ENCODE results near the gene TEN1. TPM values are rescaled to one million over a fixed set of nuclear protein-coding genes. Genes with fewer than 3 reads are reported as not detected.
"Not testable (repeated sequence)": the region's sequence is repeated elsewhere in the genome, so short reads cannot be mapped to it uniquely, and the experiment has no call there.

TEN1 gene
- total RNA-seq, 1 experiment from 2014 or later = 19.3 TPM

GRCh38 chr17:76040376-76040775 is 61.3 kb downstream of the TEN1 start:
- H2BK12ac ChIP-seq (ENCODE audit: insufficient read length, low read depth, low read length) = no peak overlapping the region
- no peak overlapping the region for H3K56ac ChIP-seq (ENCODE audit: insufficient read length, low read depth, low read length)
- TF ChIP-seq CTCF (conservative IDR thresholded peaks at IDR 0.05) = no peak
- no peak overlapping the region for H2BK15ac ChIP-seq (ENCODE audit: low read depth, low read length)
- no peak for DNase-seq
- H3K4me2 ChIP-seq (ENCODE audit: insufficient read depth, insufficient read length, low read length) = no peak overlapping the region
- H2BK120ac ChIP-seq (ENCODE audit: low read depth, low read length, poor library complexity, severe bottlenecking) = no peak overlapping the region
- no peak overlapping the region for H4K5ac ChIP-seq (ENCODE audit: insufficient read length, low read depth, low read length)
- H3K79me1 ChIP-seq (ENCODE audit: insufficient read depth, low read depth, low read length, poor library complexity, severe bottlenecking) = no peaks in the 10 kb centered on the region
- no peak overlapping the region for H3T11ph ChIP-seq (ENCODE audit: low read length)
- H4K20me1 ChIP-seq (ENCODE audit: control insufficient read depth, insufficient read depth, insufficient read length) = no peaks in the 10 kb centered on the region
- no peak overlapping the region for H3K9ac ChIP-seq (ENCODE audit: extremely low read depth, insufficient read length, low read length)
- H4K8ac ChIP-seq (replicated peaks; ENCODE audit: insufficient read length, low read depth, low read length) = no peak overlapping the region
- no peak overlapping the region for H3K23ac ChIP-seq (ENCODE audit: insufficient read length, low read depth, low read length)
- H2AFZ ChIP-seq (ENCODE audit: low read length) = no peak overlapping the region
- H3K18ac ChIP-seq (ENCODE audit: insufficient read length, low read depth, low read length) = no peak overlapping the region
- no peaks in the 10 kb centered on the region for H3K27me3 ChIP-seq (ENCODE audit: insufficient read depth, low read length)
- no peaks in the 10 kb centered on the region; the same call in 1 of the 2 replicates for H3K4me1 ChIP-seq (ENCODE audit: insufficient read depth, low read length)
- no peak overlapping the region for H2AK5ac ChIP-seq (ENCODE audit: insufficient read length, low read length)
- no peaks in the 10 kb centered on the region for H3K9me3 ChIP-seq (ENCODE audit: control insufficient read depth, low read depth, low read length)
- peak overlapping the region; percentile 18 to 33; a peak in 2 of 5 replicates for H3K4me3 Mint-ChIP-seq
- no peaks in the 10 kb centered on the region for H3K27me3 Mint-ChIP-seq (ENCODE audit: low read depth)
- H2BK20ac ChIP-seq (ENCODE audit: low read depth, low read length, poor library complexity, severe bottlenecking) = no peak overlapping the region
- H3K27ac ChIP-seq (ENCODE audit: insufficient read length, low read depth, low read length) = no peak overlapping the region
- peaks cover 32 to 56% of the 10 kb centered on the region in 2 experiments for H3K4me1 Mint-ChIP-seq
- no peak overlapping the region for H3K14ac ChIP-seq (ENCODE audit: insufficient read depth, low read length)
- no peak overlapping the region for H4K91ac ChIP-seq (ENCODE audit: insufficient read length, low read depth, low read length)
- H3K4ac ChIP-seq (ENCODE audit: low read depth, low read length) = no peak overlapping the region
- peak overlapping the region; percentile 53 to 84 (median 82); a peak in 5 of 7 replicates for H3K27ac Mint-ChIP-seq
- no peaks in the 10 kb centered on the region for H3K9me3 Mint-ChIP-seq
- H2BK5ac ChIP-seq (ENCODE audit: insufficient read length, low read length) = no peak overlapping the region
- H3K79me2 ChIP-seq (ENCODE audit: insufficient read depth, low read length) = no peaks in the 10 kb centered on the region
- H3K36me3 Mint-ChIP-seq (ENCODE audit: insufficient read depth in 1 of 3, low read depth in 3 of 3) = peaks cover 43 to 72% (median 63%) of the 10 kb centered on the region in 3 experiments
- no peaks in the 10 kb centered on the region for H3K23me2 ChIP-seq (ENCODE audit: insufficient read length, low read depth, low read length, poor library complexity, severe bottlenecking)
- WGBS (ENCODE audit: extremely low coverage, insufficient read length, low lambda C conversion rate) = no CpG with 5 or more reads among the region's 6 CpGs

DNA sequence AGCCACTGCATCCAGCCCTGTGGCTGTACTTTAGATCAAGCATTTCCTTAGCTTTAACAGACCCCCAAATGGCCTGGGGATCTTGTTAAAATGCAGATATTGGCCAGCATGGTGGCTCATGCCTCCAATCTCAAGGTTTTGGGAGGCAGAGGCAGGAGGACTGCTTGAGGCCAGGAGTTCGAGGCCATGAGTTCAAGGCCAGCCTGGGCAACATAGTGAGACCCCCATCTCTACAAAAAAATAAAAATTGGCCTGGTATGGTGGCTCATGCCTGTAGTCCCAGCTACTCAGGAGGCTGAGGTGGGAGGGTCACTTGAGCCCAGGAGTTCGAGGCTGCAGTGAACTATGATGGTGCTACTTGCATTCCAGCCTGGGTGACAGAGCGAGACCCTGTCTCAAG is 63.8 kb downstream of the TEN1 start:
- Mint-ChIP-seq H3K4me1 (peaks cover 18 to 40% of the 10 kb centered on the region in 2 experiments), H3K36me3 (ENCODE audit: insufficient read depth in 1 of 3, low read depth in 3 of 3) (peaks cover 55 to 93% (median 80%) of the 10 kb centered on the region in 3 experiments)
- H3K14ac ChIP-seq (ENCODE audit: insufficient read depth, low read length); H3K9ac ChIP-seq (ENCODE audit: extremely low read depth, insufficient read length, low read length); H3K79me2 ChIP-seq (ENCODE audit: insufficient read depth, low read length); H3K27me3 ChIP-seq (ENCODE audit: insufficient read depth, low read length); H3K79me1 ChIP-seq (ENCODE audit: insufficient read depth, low read depth, low read length, poor library complexity, severe bottlenecking); H2AFZ ChIP-seq (ENCODE audit: low read length); H3K27me3 Mint-ChIP-seq (ENCODE audit: low read depth); H3K23me2 ChIP-seq (ENCODE audit: insufficient read length, low read depth, low read length, poor library complexity, severe bottlenecking); DNase-seq; H2BK5ac ChIP-seq (ENCODE audit: insufficient read length, low read length); H3K4me1 ChIP-seq (ENCODE audit: insufficient read depth, low read length); H4K91ac ChIP-seq (ENCODE audit: insufficient read length, low read depth, low read length); H4K20me1 ChIP-seq (ENCODE audit: control insufficient read depth, insufficient read depth, insufficient read length); H3K9me3 ChIP-seq (ENCODE audit: control insufficient read depth, low read depth, low read length); H2AK5ac ChIP-seq (ENCODE audit: insufficient read length, low read length); H3K18ac ChIP-seq (ENCODE audit: insufficient read length, low read depth, low read length); H4K5ac ChIP-seq (ENCODE audit: insufficient read length, low read depth, low read length); H3K27ac Mint-ChIP-seq; H3K4ac ChIP-seq (ENCODE audit: low read depth, low read length); H3K56ac ChIP-seq (ENCODE audit: insufficient read length, low read depth, low read length); H3K4me2 ChIP-seq (ENCODE audit: insufficient read depth, insufficient read length, low read length); H2BK15ac ChIP-seq (ENCODE audit: low read depth, low read length); H4K8ac ChIP-seq (replicated peaks; ENCODE audit: insufficient read length, low read depth, low read length); H2BK120ac ChIP-seq (ENCODE audit: low read depth, low read length, poor library complexity, severe bottlenecking); H2BK12ac ChIP-seq (ENCODE audit: insufficient read length, low read depth, low read length); H3K9me3 Mint-ChIP-seq; H3K27ac ChIP-seq (ENCODE audit: insufficient read length, low read depth, low read length); H3K4me3 Mint-ChIP-seq; H3T11ph ChIP-seq (ENCODE audit: low read length); H3K23ac ChIP-seq (ENCODE audit: insufficient read length, low read depth, low read length); H2BK20ac ChIP-seq (ENCODE audit: low read depth, low read length, poor library complexity, severe bottlenecking): not testable (repeated sequence)
- WGBS (ENCODE audit: extremely low coverage, insufficient read length, low lambda C conversion rate) = no CpG with 5 or more reads among the region's 3 CpGs

Measured in H9 (cell line).